GM12872 (cell line): ENCODE data around the gene SERTAD1.

Experiments
- CTCF ChIP-seq: IDR thresholded peaks from 3 replicates; pipeline ENCODE4 v1.5.1; 2011; ENCODE audit warnings: low read depth, mild to moderate bottlenecking, low read length, moderate library complexity; ENCODE audit not compliant: insufficient read depth

Gene SERTAD1

GRCh38 chr19:40466219-40466984 is 40.6 kb upstream of the SERTAD1 start:
- no peak for TF ChIP-seq CTCF

DNA sequence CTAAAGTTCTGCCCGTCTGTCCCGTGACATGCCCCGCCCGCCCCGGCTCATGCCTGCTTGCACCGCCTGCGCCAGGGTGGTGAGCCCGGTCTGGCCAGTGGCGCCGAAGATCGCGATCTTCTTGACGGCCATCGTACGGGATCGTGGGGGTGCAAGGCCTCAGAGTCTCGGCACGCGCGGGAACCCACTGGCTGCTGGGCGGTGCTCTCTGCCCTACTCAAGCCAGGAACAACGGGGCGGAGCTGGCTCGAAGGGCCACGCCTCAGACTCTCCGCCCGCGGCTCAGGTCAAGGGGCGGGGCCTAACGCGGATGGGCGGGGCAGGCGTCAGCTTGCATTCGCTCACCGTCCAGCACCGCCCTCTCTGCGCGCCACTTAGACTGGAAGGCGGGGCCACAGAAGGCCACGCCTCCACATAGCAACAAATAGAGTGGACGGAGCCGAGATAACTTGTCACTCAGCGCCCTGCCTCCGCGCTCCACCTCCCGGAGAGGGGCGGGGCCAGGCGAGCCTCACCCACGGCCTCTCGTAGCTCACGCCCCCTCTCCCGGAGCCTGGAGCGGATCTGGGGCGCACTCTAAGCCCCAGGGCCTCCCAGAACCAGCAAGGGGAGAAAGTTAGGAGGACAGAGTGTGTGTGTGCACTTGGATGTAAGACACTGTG is 39.9 kb upstream of the SERTAD1 start, which contains the start of gene BLVRB:
TSS of gene BLVRB (minus strand) at position 189 of the 662 bp plus-strand sequence. CDS start at position 132, 57 bp downstream.
- TF ChIP-seq CTCF: no peak

- TF ChIP-seq CTCF: no peak
These were observed 39.3 kb upstream of the SERTAD1 start for GRCh38 chr19:40465025-40465556.

DNA sequence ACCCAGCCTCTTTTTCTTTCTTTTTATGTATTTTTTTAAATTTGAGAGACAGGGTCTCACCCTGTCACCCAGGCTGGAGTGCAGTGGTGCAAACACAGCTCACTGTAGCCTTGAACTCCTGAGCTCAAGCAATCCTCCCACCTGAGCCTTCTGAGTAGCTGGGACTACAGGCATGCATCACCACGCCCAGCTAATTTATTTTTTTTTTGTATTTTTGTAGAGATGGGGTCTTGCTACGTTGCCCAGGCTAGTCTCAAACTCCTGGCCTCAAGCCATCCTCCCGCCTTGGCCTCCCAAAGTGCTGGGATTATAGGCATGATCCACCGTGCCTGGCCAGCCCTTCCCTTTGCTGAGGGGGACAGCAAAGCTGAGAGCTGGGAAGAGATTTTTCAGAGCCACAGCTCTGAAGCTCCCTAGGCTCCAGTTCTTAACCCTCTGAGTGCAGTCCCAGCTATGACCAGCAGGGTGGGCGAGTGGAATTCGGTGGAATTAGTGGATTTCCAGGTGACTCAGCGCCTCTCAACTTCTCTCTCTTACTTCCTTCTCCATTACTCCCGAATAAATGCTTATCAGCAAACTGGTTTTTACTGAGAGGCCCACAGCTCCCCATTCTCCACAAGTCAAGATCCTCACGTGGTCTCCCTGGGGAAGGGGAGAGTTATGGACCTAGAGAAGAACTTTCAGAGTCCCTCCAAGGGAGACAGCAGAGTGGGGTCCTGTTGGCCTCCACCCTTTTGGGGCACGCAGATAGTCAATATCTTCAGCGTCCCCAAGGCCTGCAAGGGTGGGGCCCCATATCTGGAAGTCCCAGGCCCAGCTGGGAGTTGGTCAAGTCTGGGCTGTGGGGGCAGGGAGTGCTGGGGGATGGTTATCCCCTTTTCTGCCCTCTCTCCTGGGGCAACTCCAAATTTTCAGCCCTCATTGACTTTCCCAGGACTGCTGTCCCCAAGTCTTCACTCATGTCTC is 38.5 kb upstream of the SERTAD1 start:
- peak; percentile 89 for TF ChIP-seq CTCF

DNA sequence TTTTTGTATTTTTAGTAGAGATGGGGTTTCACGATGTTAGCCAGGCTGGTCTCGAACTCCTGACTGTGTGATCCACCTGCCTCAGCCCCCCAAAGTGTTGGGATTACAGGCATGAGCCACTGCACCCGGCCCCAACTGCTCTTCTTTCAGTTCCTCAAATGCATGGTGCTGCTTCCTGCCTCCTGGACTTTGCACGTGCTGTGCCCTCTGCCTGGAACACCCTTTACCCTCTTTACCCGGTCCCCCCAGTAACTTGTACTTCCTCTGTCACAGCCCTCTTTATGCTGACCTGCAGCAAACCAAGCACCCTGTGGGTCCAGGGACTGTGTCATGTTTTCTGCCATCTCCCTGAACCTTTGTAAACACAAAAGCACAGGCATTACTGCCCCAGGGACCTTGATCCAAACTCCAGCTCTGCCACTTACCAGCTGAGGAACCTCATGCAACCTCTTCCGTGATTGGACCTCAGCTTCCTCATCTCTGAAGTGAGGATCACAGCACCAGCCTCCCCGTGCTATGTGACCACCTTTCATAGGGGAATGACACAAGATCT is 36.0 kb upstream of the SERTAD1 start:
- TF ChIP-seq CTCF: no peak

- TF ChIP-seq CTCF: no peak
These were observed 34.4 kb upstream of the SERTAD1 start for GRCh38 chr19:40460185-40460584.
